PC-3 (cell line): ENCODE results near the gene ARL2BP.

Experiments used
- EZH2 ChIP-seq: fragments of 300-600 bp; sonication (generic); IDR thresholded peaks from one replicate; pipeline ENCODE4 v1.6.1; 2017; ENCODE audit warnings: antibody characterized with exemption, mild to moderate bottlenecking, low read length; ENCODE audit not compliant: unreplicated experiment
- EZH2phosphoT487 ChIP-seq: fragments of 300-600 bp; sonication (generic); IDR thresholded peaks from 2 replicates; pipeline ENCODE4 v1.6.1; 2018; ENCODE audit warnings: mild to moderate bottlenecking, antibody characterized with exemption, low read length, borderline replicate concordance
- TF ChIP-seq, protein P1 (sequence below): fragments of 300-600 bp; sonication (generic); conservative IDR thresholded peaks from 2 replicates; pipeline ENCODE4 v1.5.1; 2017; ENCODE audit warnings: antibody characterized with exemption, low read depth, mild to moderate bottlenecking, low read length

DNA sequence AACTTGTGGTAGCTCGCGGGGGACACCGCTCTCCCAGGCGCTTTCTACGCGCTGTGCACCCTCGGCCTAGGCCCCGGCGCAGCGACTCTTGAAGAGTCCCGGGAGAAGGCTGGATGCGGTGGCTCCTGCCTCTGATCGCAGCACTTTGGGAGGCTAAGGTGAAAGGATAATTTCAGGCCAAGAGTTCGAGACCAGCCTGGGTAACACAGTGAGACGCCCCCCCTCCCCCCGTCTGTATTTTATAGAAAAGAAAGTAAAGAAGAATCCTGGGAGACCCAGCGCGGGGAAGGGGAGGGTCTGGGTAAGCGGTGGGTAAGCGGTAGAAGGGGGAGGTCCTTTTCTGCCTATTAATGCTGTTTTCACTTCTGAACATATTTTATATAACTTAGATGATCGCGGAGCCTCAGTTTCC, 39.9 kb downstream of the ARL2BP start:
- no peak for TF ChIP-seq EZH2phosphoT487
- TF ChIP-seq, protein P1, sequence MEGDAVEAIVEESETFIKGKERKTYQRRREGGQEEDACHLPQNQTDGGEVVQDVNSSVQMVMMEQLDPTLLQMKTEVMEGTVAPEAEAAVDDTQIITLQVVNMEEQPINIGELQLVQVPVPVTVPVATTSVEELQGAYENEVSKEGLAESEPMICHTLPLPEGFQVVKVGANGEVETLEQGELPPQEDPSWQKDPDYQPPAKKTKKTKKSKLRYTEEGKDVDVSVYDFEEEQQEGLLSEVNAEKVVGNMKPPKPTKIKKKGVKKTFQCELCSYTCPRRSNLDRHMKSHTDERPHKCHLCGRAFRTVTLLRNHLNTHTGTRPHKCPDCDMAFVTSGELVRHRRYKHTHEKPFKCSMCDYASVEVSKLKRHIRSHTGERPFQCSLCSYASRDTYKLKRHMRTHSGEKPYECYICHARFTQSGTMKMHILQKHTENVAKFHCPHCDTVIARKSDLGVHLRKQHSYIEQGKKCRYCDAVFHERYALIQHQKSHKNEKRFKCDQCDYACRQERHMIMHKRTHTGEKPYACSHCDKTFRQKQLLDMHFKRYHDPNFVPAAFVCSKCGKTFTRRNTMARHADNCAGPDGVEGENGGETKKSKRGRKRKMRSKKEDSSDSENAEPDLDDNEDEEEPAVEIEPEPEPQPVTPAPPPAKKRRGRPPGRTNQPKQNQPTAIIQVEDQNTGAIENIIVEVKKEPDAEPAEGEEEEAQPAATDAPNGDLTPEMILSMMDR, result no peak
- TF ChIP-seq EZH2, result no peak
